OCI-LY3 (cell line): ENCODE measurements around the gene ZNF511.

Source experiments
- H2AFZ ChIP-seq: fragments of 200-600, 300-600 bp; shearing (Covaris generic); 2 replicates; pipeline ENCODE4 v1.6.0; 2014; ENCODE audit warnings: antibody characterized with exemption, low read depth, low read length
- H3K27ac ChIP-seq: fragments of 200-600, 300-600 bp; sonication (generic); 2 replicates; pipeline ENCODE4 v1.5.1; 2014; ENCODE audit warnings: mild to moderate bottlenecking, low read length, moderate library complexity, mixed read lengths
- H3K27me3 ChIP-seq: fragments of 200-600, 300-600 bp; sonication (generic); 2 replicates; pipeline ENCODE4 v1.6.1; 2014; ENCODE audit warnings: low read depth, low read length, mixed read lengths
- H3K36me3 ChIP-seq: fragments of 200-600, 300-600 bp; sonication (generic); replicated peaks from 2 replicates; pipeline ENCODE3; 2014; ENCODE audit warnings: low read depth, low read length, mixed read lengths
- H3K4me1 ChIP-seq: fragments of 300-600, 200-600 bp; sonication (generic); 2 replicates; pipeline ENCODE4 v1.6.1; 2014; ENCODE audit warnings: low read length, mixed read lengths
- H3K4me2 ChIP-seq: fragments of 200-600, 300-600 bp; sonication (generic); 2 replicates; pipeline ENCODE4 v1.6.1; 2014; ENCODE audit warnings: low read length, mixed read lengths
- H3K4me3 ChIP-seq: fragments of 300-600, 200-600 bp; sonication (generic); 2 replicates; pipeline ENCODE4 v1.5.1; 2014; ENCODE audit warnings: antibody characterized with exemption, mild to moderate bottlenecking, low read length, moderate library complexity
- H3K79me2 ChIP-seq: fragments of 300-600, 200-600 bp; shearing (Covaris generic); 2 replicates; pipeline ENCODE4 v1.6.1; 2014; ENCODE audit warnings: mild to moderate bottlenecking, low read length, mixed read lengths
- H3K9ac ChIP-seq: fragments of 300-600, 200-600 bp; shearing (Covaris generic); 2 replicates; pipeline ENCODE4 v1.6.0; 2014; ENCODE audit warnings: mild to moderate bottlenecking, low read length, moderate library complexity
- H3K9me3 ChIP-seq: fragments of 200-600, 300-600 bp; shearing (Covaris generic); 2 replicates; pipeline ENCODE4 v1.6.1; 2014; ENCODE audit warnings: low read length, mixed read lengths; ENCODE audit not compliant: insufficient read depth
- H4K20me1 ChIP-seq: fragments of 200-600, 300-600 bp; sonication (generic); 2 replicates; pipeline ENCODE4 v1.6.1; 2016; ENCODE audit warnings: low read length, mixed read lengths; ENCODE audit not compliant: insufficient read depth
- CTCF ChIP-seq: fragments of 200-600, 300-600 bp; sonication (generic); IDR thresholded peaks from 2 replicates; pipeline ENCODE4 v1.5.1; 2014; ENCODE audit warnings: antibody characterized with exemption, low read length, low read depth
- EZH2phosphoT487 ChIP-seq: fragments of 200-600 bp; shearing (Covaris generic); IDR thresholded peaks from 2 replicates; pipeline ENCODE4 v1.6.1; 2018; ENCODE audit warnings: antibody characterized with exemption, mixed run types, low read depth

Gene ZNF511

GRCh38 chr10:133349160-133349568 is 40.5 kb downstream of the ZNF511 start:
- Histone ChIP-seq H3K27me3 (no peaks in the 10 kb centered on the region), H2AFZ (no peak overlapping the region), H3K4me3 (no peak overlapping the region), H3K79me2 (no peaks in the 10 kb centered on the region), H3K36me3 (no peaks in the 10 kb centered on the region), H3K4me1 (no peaks in the 10 kb centered on the region), H3K9me3 (no peaks in the 10 kb centered on the region), H3K9ac (no peak overlapping the region), H3K4me2 (no peak overlapping the region), H4K20me1 (no peaks in the 10 kb centered on the region), H3K27ac (no peak overlapping the region)
- TF ChIP-seq CTCF (no peak), EZH2phosphoT487 (no peak)

DNA sequence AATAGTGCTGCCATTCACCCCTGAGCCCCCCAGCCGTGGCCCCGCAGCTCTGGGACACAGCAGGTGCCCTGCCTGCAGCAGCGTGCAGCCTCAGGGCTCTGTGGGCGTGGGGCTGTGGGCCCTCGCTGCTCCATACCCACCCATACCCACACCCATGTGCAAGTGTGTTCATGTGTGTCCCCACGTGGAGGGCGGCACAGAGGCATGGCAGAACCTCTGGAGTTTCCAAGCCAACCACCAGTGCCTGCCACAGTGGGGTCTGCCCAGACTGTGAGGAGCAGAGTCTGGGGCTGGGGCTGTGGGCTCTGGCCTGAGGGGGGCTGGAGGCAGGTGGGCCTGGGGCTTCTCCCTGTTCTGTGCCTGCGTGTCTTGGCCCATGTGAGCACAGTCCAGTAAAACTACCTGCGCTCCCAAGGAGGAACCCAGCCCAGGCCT is 40.9 kb downstream of the ZNF511 start:
- H3K4me1 ChIP-seq, result no peaks in the 10 kb centered on the region
- H3K79me2 ChIP-seq, result no peaks in the 10 kb centered on the region
- no peak overlapping the region for H2AFZ ChIP-seq
- H3K27ac ChIP-seq, result no peak overlapping the region
- TF ChIP-seq EZH2phosphoT487 (no peak), CTCF (no peak)
- no peaks in the 10 kb centered on the region for H3K36me3 ChIP-seq
- no peaks in the 10 kb centered on the region for H4K20me1 ChIP-seq
- H3K4me3 ChIP-seq, result no peak overlapping the region
- H3K27me3 ChIP-seq, result no peaks in the 10 kb centered on the region
- no peak overlapping the region for H3K9ac ChIP-seq
- no peak overlapping the region for H3K4me2 ChIP-seq
- no peaks in the 10 kb centered on the region for H3K9me3 ChIP-seq

DNA sequence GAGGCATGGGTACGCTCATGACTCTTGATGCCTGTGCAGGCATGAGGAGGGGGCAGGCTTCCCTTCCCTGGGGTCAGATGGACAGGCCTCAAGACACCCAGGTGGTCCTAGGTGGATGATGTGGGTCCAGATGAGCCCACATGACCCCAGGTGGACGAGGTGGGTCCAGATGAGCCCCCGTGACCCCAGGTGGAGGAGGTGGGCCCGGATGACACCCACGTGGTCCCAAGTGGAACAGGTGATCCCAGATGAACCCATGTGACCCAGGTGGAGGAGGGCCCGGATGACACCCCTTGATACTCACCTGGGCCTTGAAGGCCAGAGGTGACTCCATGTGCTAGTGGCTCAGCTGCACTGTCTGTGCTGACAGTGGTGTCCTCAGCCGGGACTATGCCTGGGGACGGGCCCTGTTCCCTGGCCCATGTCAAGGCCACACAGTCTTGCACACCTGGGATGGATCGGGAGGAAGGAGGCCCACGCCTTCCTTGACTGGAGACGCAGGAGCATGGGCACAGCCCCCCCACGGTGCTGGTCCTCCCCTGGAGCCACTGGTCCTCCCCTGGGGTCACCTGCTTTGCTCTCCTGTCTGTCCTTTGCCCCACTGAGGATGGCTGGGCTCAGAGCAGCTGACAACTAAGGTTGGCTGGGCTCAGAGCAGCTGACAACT is 41.7 kb downstream of the ZNF511 start:
- H3K9ac ChIP-seq, result no peak overlapping the region
- TF ChIP-seq EZH2phosphoT487 (no peak), CTCF (no peak)
- H3K27ac ChIP-seq, result no peak overlapping the region
- H3K9me3 ChIP-seq, result no peaks in the 10 kb centered on the region
- H3K4me2 ChIP-seq, result no peak overlapping the region
- no peak overlapping the region for H3K4me3 ChIP-seq
- no peak overlapping the region for H2AFZ ChIP-seq
- H4K20me1 ChIP-seq, result no peaks in the 10 kb centered on the region
- no peaks in the 10 kb centered on the region for H3K27me3 ChIP-seq
- no peaks in the 10 kb centered on the region for H3K4me1 ChIP-seq
- H3K79me2 ChIP-seq, result no peaks in the 10 kb centered on the region
- H3K36me3 ChIP-seq, result no peaks in the 10 kb centered on the region

DNA sequence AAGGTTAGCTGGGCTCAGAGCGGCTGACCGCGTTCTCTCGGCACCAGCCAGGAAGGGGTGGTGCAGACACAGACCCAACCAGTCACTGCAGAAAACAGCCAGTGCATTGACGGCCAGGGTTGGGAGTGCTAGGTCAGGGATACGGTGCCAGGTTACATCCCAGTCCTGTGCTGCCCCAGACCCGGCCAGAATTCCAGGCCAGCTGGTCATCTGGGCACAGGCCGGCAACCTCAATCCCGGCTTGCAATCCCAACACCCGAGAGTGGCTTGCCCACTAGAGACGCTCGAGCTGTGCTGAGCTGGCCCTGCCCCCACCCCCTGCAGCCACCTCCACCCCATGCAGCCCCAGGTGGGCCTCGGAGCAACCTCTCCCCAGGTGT is 42.2 kb downstream of the ZNF511 start:
- Histone ChIP-seq H4K20me1 (no peaks in the 10 kb centered on the region), H3K4me3 (no peak overlapping the region), H3K36me3 (peaks cover 2% of the 10 kb centered on the region), H3K4me1 (no peaks in the 10 kb centered on the region), H3K4me2 (no peak overlapping the region), H3K27me3 (no peaks in the 10 kb centered on the region), H3K27ac (no peak overlapping the region), H3K9ac (no peak overlapping the region), H3K9me3 (no peaks in the 10 kb centered on the region), H3K79me2 (peaks cover under 1% of the 10 kb centered on the region; the same call in 1 of the 2 replicates), H2AFZ (no peak overlapping the region)
- TF ChIP-seq CTCF, result no peak
- no peak for TF ChIP-seq EZH2phosphoT487
